OCI-LY7 (cell line): ENCODE data around the gene CALN1. TPM values are rescaled to one million over a fixed set of nuclear protein-coding genes. Genes with fewer than 3 reads are reported as not detected.

ENCODE experiments used
- BruUV-seq: library from RNA; stranded (reverse); fragments of 400-500 nt; replicated peaks from 2 replicates; lab custom pipeline; 2021; lab: Mats Ljungman, UMichigan
- CTCF ChIA-PET: fragments of 300-600 bp; sonication (Branson Sonifier 250); formaldehyde crosslinking; loops from one replicate; lab custom pipeline; 2022; ENCODE audit warnings: antibody characterized with exemption; ENCODE audit not compliant: unreplicated experiment; lab: Charles Lee
- POLR2A ChIA-PET: fragments of 300-600 bp; sonication (Branson Sonifier 250); formaldehyde crosslinking; loops from one replicate; lab custom pipeline; 2022; ENCODE audit warnings: antibody characterized with exemption; lab: Charles Lee
- DNase-seq: peaks from one replicate; pipeline ENCODE4 v3.0.0-alpha.2; 2015; ENCODE audit warnings: low spot score
- H2AFZ ChIP-seq: fragments of 200-600 bp; sonication (generic), shearing (Covaris generic); 2 replicates; pipeline ENCODE4 v1.6.1; 2014; ENCODE audit warnings: mild to moderate bottlenecking, antibody characterized with exemption, low read length, moderate library complexity
- H3K27ac ChIP-seq: fragments of 200-600 bp; sonication (generic); 2 replicates; pipeline ENCODE4 v1.5.1; 2014; ENCODE audit warnings: mixed run types, low read depth, mild to moderate bottlenecking, moderate library complexity, low read length, inconsistent platforms; ENCODE audit not compliant: poor library complexity, severe bottlenecking
- H3K36me3 ChIP-seq: fragments of 200-600 bp; sonication (generic); 2 replicates; pipeline ENCODE4 v1.6.1; 2014; ENCODE audit warnings: mild to moderate bottlenecking, antibody characterized with exemption, low read length, moderate library complexity, mixed read lengths; ENCODE audit not compliant: insufficient read depth
- H3K4me1 ChIP-seq: fragments of 200-600 bp; sonication (generic); 2 replicates; pipeline ENCODE4 v1.5.1; 2014; ENCODE audit warnings: mild to moderate bottlenecking, low read length; ENCODE audit not compliant: insufficient read depth, poor library complexity, severe bottlenecking
- H3K4me2 ChIP-seq: fragments of 200-600 bp; sonication (generic); 2 replicates; pipeline ENCODE4 v1.6.1; 2014; ENCODE audit warnings: mild to moderate bottlenecking, low read length
- H3K4me3 ChIP-seq: fragments of 200-600 bp; sonication (generic); 2 replicates; pipeline ENCODE4 v1.5.1; 2014; ENCODE audit warnings: mild to moderate bottlenecking, low read depth, low read length; ENCODE audit not compliant: poor library complexity, severe bottlenecking
- H3K79me2 ChIP-seq: fragments of 200-600 bp; sonication (generic); 2 replicates; pipeline ENCODE4 v1.6.1; 2016; ENCODE audit warnings: low read depth, mild to moderate bottlenecking, low read length, moderate library complexity, mixed read lengths; ENCODE audit not compliant: insufficient read depth
- H3K9me2 ChIP-seq: fragments of 200-600 bp; sonication (generic); 2 replicates; pipeline ENCODE4 v1.6.1; 2016; ENCODE audit warnings: mild to moderate bottlenecking, low read length, mixed read lengths; ENCODE audit not compliant: insufficient read depth
- H3K9me3 ChIP-seq: fragments of 200-600 bp; sonication (generic); 2 replicates; pipeline ENCODE4 v1.6.1; 2014; ENCODE audit warnings: mild to moderate bottlenecking, mixed run types, low read length, mixed read lengths
- H4K20me1 ChIP-seq: fragments of 200-600 bp; sonication (generic); 2 replicates; pipeline ENCODE4 v1.6.1; 2014; ENCODE audit warnings: mild to moderate bottlenecking, antibody characterized with exemption, low read length, moderate library complexity, mixed read lengths; ENCODE audit not compliant: insufficient read depth
- CTCF ChIP-seq: fragments of 200-600 bp; sonication (generic); conservative IDR thresholded peaks from 2 replicates; pipeline ENCODE4 v1.5.1; 2014; ENCODE audit warnings: mild to moderate bottlenecking, antibody characterized with exemption, low read length, moderate library complexity, mixed read lengths
- EZH2phosphoT487 ChIP-seq: fragments of 200-600 bp; sonication (generic); IDR thresholded peaks from 2 replicates; pipeline ENCODE4 v1.6.1; 2018; ENCODE audit warnings: low read depth, borderline replicate concordance, mild to moderate bottlenecking, mixed run types, antibody characterized with exemption, low read length, moderate library complexity, mixed read lengths
- intact Hi-C: fragments of 100-400 bp; cut with micrococcal nuclease; formaldehyde crosslinking; loops from one replicate; pipeline ENCODE4 v1.10.0; 2022; ENCODE audit not compliant: unreplicated experiment
- total RNA-seq, 2 experiments: library from RNA; depleted of rRNA in 1 of 2; stranded (reverse); fragments of >200 nt in 1 of 2; shearing (Covaris generic) in 1 of 2; gene quantifications; 2 replicates each; pipeline ENCODE4 v1.2.3, GENCODE V29; 2014 to 2022

CALN1 gene
- total RNA-seq, 2 experiments from 2014 or later, result not detected

- TF ChIP-seq CTCF (no peak), EZH2phosphoT487 (no peak)
- no peak overlapping the region for H3K27ac ChIP-seq
- no peaks in the 10 kb centered on the region for H3K79me2 ChIP-seq
- BruUV-seq, result no TSS peak
- H3K36me3 ChIP-seq, result no peaks in the 10 kb centered on the region
- CTCF ChIA-PET, result no interaction called here
- H3K4me3 ChIP-seq, result no peak overlapping the region
- H3K9me3 ChIP-seq, result no peaks in the 10 kb centered on the region
- no peaks in the 10 kb centered on the region for H3K4me1 ChIP-seq
- no peaks in the 10 kb centered on the region for H4K20me1 ChIP-seq
- H3K4me2 ChIP-seq, result no peak overlapping the region
- POLR2A ChIA-PET, result no interaction called here
- no peak overlapping the region for H2AFZ ChIP-seq
- DNase-seq, result no peak
- intact Hi-C loops, result no loop called here
- H3K9me2 ChIP-seq, result no peaks in the 10 kb centered on the region
These were observed 422.0 kb downstream of the CALN1 start for GRCh38 chr7:71990138-71990462.

- Histone ChIP-seq H2AFZ (no peak overlapping the region), H3K9me3 (no peaks in the 10 kb centered on the region), H3K9me2 (no peaks in the 10 kb centered on the region), H3K36me3 (no peaks in the 10 kb centered on the region), H3K27ac (no peak overlapping the region), H3K4me1 (no peaks in the 10 kb centered on the region), H3K4me2 (no peak overlapping the region), H3K4me3 (no peak overlapping the region), H4K20me1 (no peaks in the 10 kb centered on the region), H3K79me2 (no peaks in the 10 kb centered on the region)
- CTCF ChIA-PET, result no interaction called here
- no peak for DNase-seq
- intact Hi-C loops, result no loop called here
- POLR2A ChIA-PET, result interaction anchor here (0.5 kb wide), 1 partner anchor 23 kb away, joined by 6 read pairs; no protein-coding TSS in a partner anchor
- TF ChIP-seq EZH2phosphoT487 (no peak), CTCF (no peak)
- no TSS peak for BruUV-seq
These were observed 423.9 kb downstream of the CALN1 start for GRCh38 chr7:71988201-71988600.

GRCh38 chr7:71987200-71987767 lies 424.9 kb downstream of the CALN1 start:
- H3K36me3 ChIP-seq, result no peaks in the 10 kb centered on the region
- H3K27ac ChIP-seq, result no peak overlapping the region
- TF ChIP-seq CTCF, result no peak
- no peak for TF ChIP-seq EZH2phosphoT487
- H3K4me3 ChIP-seq, result no peak overlapping the region
- no TSS peak for BruUV-seq
- H2AFZ ChIP-seq, result no peak overlapping the region
- H3K4me1 ChIP-seq, result no peaks in the 10 kb centered on the region
- CTCF ChIA-PET, result no interaction called here
- DNase-seq, result no peak
- H4K20me1 ChIP-seq, result no peaks in the 10 kb centered on the region
- intact Hi-C loops, result no loop called here
- H3K4me2 ChIP-seq, result no peak overlapping the region
- POLR2A ChIA-PET, result no interaction called here
- no peaks in the 10 kb centered on the region for H3K79me2 ChIP-seq
- no peaks in the 10 kb centered on the region for H3K9me2 ChIP-seq
- no peaks in the 10 kb centered on the region for H3K9me3 ChIP-seq
